WTC11 (cell line): ENCODE results near the gene RBM19.

Source experiments
- ATF1 ChIP-seq: sonication (generic); formaldehyde crosslinking; IDR thresholded peaks from 2 replicates; pipeline ENCODE4 v1.8.1; 2023; ENCODE audit warnings: mild to moderate bottlenecking, moderate library complexity, missing genetic modification reagents
- CREB1 ChIP-seq: sonication (generic); formaldehyde crosslinking; IDR thresholded peaks from 2 replicates; pipeline ENCODE4 v1.8.0; 2023; ENCODE audit warnings: mild to moderate bottlenecking, missing genetic modification reagents
- GABPB1 ChIP-seq: sonication (generic); formaldehyde crosslinking; IDR thresholded peaks from 2 replicates; pipeline ENCODE4 v1.8.1; 2023; ENCODE audit warnings: mild to moderate bottlenecking, missing genetic modification reagents
- KAT7 ChIP-seq: sonication (generic); formaldehyde crosslinking; IDR thresholded peaks from 2 replicates; pipeline ENCODE4 v1.8.1; 2023; ENCODE audit warnings: missing genetic modification reagents, mild to moderate bottlenecking, borderline replicate concordance
- SP1 ChIP-seq: sonication (generic); formaldehyde crosslinking; conservative IDR thresholded peaks from 2 replicates; pipeline ENCODE4 v1.8.1; 2022; ENCODE audit warnings: missing genetic modification reagents
- ZBTB21 ChIP-seq: sonication (generic); formaldehyde crosslinking; IDR thresholded peaks from 2 replicates; pipeline ENCODE4 v1.8.1; 2023; ENCODE audit warnings: mild to moderate bottlenecking, missing genetic modification reagents, borderline replicate concordance
- TF ChIP-seq, protein P1 (sequence below): fragments of 200-600 bp; IDR thresholded peaks from 2 replicates; pipeline ENCODE4 v1.8.0; 2022; ENCODE audit warnings: antibody characterized with exemption
- TF ChIP-seq, protein P2 (sequence below): sonication (generic); formaldehyde crosslinking; IDR thresholded peaks from 2 replicates; pipeline ENCODE4 v1.8.1; 2023; ENCODE audit warnings: mild to moderate bottlenecking, moderate library complexity, missing genetic modification reagents
- TF ChIP-seq, protein P3 (sequence below): sonication (generic); formaldehyde crosslinking; IDR thresholded peaks from 2 replicates; pipeline ENCODE4 v1.8.1; 2022; ENCODE audit warnings: low read depth, mild to moderate bottlenecking, moderate library complexity, missing genetic modification reagents, borderline replicate concordance
- TF ChIP-seq, protein P4 (sequence below): sonication (generic); formaldehyde crosslinking; IDR thresholded peaks from 2 replicates; pipeline ENCODE4 v1.8.1; 2023; ENCODE audit warnings: mild to moderate bottlenecking, missing genetic modification reagents, moderate library complexity
- TF ChIP-seq, protein P5 (sequence below): sonication (generic); formaldehyde crosslinking; IDR thresholded peaks from 2 replicates; pipeline ENCODE4 v1.8.1; 2022; ENCODE audit warnings: mild to moderate bottlenecking, missing genetic modification reagents, moderate library complexity, borderline replicate concordance

DNA sequence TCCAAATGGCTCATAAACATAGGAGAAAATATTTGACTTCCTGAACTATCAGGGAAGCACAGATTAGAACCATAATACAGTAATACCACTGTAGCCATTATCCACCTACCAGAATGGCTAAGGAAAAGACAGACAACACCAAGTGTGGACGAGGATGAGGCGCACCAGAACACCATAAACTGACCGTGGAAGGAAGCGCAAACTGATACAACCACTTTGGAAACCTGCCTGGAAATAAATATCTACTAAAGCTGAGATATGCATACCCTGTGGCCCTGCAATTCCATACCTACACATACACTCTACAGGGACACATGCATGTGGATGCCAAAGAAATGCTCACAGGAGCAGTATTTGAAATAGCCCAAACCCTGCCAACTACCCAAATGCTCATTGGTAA, 60.3 kb downstream of the RBM19 start:
- TF ChIP-seq, protein P1, sequence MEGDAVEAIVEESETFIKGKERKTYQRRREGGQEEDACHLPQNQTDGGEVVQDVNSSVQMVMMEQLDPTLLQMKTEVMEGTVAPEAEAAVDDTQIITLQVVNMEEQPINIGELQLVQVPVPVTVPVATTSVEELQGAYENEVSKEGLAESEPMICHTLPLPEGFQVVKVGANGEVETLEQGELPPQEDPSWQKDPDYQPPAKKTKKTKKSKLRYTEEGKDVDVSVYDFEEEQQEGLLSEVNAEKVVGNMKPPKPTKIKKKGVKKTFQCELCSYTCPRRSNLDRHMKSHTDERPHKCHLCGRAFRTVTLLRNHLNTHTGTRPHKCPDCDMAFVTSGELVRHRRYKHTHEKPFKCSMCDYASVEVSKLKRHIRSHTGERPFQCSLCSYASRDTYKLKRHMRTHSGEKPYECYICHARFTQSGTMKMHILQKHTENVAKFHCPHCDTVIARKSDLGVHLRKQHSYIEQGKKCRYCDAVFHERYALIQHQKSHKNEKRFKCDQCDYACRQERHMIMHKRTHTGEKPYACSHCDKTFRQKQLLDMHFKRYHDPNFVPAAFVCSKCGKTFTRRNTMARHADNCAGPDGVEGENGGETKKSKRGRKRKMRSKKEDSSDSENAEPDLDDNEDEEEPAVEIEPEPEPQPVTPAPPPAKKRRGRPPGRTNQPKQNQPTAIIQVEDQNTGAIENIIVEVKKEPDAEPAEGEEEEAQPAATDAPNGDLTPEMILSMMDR = no peak
- TF ChIP-seq, protein P2, sequence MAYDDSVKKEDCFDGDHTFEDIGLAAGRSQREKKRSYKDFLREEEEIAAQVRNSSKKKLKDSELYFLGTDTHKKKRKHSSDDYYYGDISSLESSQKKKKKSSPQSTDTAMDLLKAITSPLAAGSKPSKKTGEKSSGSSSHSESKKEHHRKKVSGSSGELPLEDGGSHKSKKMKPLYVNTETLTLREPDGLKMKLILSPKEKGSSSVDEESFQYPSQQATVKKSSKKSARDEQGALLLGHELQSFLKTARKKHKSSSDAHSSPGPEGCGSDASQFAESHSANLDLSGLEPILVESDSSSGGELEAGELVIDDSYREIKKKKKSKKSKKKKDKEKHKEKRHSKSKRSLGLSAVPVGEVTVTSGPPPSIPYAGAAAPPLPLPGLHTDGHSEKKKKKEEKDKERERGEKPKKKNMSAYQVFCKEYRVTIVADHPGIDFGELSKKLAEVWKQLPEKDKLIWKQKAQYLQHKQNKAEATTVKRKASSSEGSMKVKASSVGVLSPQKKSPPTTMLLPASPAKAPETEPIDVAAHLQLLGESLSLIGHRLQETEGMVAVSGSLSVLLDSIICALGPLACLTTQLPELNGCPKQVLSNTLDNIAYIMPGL (CRISPR knock-in tag) = no peak
- no peak for TF ChIP-seq CREB1 (CRISPR knock-in tag)
- no peak for TF ChIP-seq SP1 (CRISPR knock-in tag)
- TF ChIP-seq, protein P3, sequence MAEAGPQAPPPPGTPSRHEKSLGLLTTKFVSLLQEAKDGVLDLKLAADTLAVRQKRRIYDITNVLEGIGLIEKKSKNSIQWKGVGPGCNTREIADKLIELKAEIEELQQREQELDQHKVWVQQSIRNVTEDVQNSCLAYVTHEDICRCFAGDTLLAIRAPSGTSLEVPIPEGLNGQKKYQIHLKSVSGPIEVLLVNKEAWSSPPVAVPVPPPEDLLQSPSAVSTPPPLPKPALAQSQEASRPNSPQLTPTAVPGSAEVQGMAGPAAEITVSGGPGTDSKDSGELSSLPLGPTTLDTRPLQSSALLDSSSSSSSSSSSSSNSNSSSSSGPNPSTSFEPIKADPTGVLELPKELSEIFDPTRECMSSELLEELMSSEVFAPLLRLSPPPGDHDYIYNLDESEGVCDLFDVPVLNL (CRISPR knock-in tag) = no peak
- TF ChIP-seq, protein P4, sequence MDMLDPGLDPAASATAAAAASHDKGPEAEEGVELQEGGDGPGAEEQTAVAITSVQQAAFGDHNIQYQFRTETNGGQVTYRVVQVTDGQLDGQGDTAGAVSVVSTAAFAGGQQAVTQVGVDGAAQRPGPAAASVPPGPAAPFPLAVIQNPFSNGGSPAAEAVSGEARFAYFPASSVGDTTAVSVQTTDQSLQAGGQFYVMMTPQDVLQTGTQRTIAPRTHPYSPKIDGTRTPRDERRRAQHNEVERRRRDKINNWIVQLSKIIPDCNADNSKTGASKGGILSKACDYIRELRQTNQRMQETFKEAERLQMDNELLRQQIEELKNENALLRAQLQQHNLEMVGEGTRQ (CRISPR knock-in tag) = no peak
- TF ChIP-seq GABPB1 (CRISPR knock-in tag) = no peak
- no peak for TF ChIP-seq ZBTB21
- TF ChIP-seq ATF1 (CRISPR knock-in tag) = no peak
- no peak for TF ChIP-seq KAT7 (CRISPR knock-in tag)
- TF ChIP-seq, protein P5, sequence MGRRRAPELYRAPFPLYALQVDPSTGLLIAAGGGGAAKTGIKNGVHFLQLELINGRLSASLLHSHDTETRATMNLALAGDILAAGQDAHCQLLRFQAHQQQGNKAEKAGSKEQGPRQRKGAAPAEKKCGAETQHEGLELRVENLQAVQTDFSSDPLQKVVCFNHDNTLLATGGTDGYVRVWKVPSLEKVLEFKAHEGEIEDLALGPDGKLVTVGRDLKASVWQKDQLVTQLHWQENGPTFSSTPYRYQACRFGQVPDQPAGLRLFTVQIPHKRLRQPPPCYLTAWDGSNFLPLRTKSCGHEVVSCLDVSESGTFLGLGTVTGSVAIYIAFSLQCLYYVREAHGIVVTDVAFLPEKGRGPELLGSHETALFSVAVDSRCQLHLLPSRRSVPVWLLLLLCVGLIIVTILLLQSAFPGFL (CRISPR knock-in tag) = no peak
